ENCODE data around the gene MYO1G. TPM values are rescaled to one million over a fixed set of nuclear protein-coding genes. Genes with fewer than 3 reads are reported as not detected.
"Not testable (repeated sequence)": the region's sequence is repeated elsewhere in the genome, so short reads cannot be mapped to it uniquely, and the experiment has no call there.

The MYO1G gene
- total and polyA plus RNA-seq, 5 donors, result 0.70 to 3.0 (median 2.2) TPM

DNA sequence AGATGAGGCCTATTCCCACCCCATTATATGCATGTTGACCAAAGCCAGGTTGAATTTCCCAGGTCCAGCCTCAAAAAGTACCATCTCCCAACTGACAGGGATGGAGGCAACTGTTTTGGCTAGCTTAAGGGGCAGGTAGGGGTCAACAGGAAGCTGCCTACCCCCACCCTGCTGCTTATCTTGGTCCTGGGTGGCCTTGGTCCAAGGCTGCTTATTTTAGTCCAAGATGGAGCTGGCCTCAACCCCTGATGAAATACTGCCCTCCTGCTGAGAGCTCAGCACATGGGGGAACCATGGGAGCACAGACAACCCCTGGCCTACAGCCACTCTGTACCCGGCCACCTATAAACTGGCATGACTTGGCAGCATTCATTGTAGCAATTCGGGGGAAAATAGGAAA is 23.1 kb downstream of the MYO1G start:
- Histone ChIP-seq H3K27ac (ENCODE audit: low read length) (no peak overlapping the region), H3K9me3 (ENCODE audit: control insufficient read depth, low read length) (no peaks in the 10 kb centered on the region), H3K4me1 (ENCODE audit: control insufficient read depth, insufficient read depth, low read length) (no peaks in the 10 kb centered on the region), H3K4me3 (ENCODE audit: low read length) (no peak overlapping the region), H3K27me3 (ENCODE audit: control insufficient read depth, insufficient read depth) (no peaks in the 10 kb centered on the region)
- intact Hi-C loops (cut with DNase I), result no loop called here
- ATAC-seq (peak in 1 of 2 donors; percentile 53), DNase-seq (no peak)
- 67% methylated on average over 2 of the region's 2 CpGs for whole genome bisulfite sequencing

DNA sequence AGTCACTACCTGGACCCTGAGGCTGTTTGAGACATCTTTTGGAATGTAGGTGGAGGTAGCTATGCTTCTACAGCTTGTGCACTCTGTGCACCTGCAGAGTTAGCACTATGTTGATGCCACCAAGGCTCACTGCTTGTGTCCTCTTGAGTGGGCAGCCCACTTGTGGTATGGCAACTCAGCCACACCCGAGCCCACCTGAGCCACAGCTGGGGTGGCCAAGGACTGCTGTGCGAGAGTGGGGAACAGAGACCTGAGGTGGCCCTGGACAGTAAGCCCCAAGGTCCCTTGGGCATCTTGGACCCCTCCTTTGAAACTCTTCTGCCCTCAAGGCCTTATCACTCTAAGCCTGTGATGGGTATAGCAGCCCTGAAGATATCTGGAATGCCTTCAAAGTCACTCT is 25.7 kb downstream of the MYO1G start:
- peak in 1 of 2 donors; percentile 18 for ATAC-seq
- Histone ChIP-seq H3K27me3 (ENCODE audit: control insufficient read depth, insufficient read depth) (no peaks in the 10 kb centered on the region), H3K27ac (ENCODE audit: low read length) (no peak overlapping the region), H3K4me3 (ENCODE audit: low read length) (no peak overlapping the region), H3K9me3 (ENCODE audit: control insufficient read depth, low read length) (no peaks in the 10 kb centered on the region), H3K4me1 (ENCODE audit: control insufficient read depth, insufficient read depth, low read length) (no peaks in the 10 kb centered on the region)
- intact Hi-C loops (cut with DNase I), result no loop called here
- WGBS, result 95% methylated on average over 2 of the region's 2 CpGs
- DNase-seq, result no peak

GRCh38 chr7:44949303-44949702 is 29.5 kb downstream of the MYO1G start:
- Histone ChIP-seq H3K4me3 (ENCODE audit: low read length) (no peak overlapping the region), H3K27me3 (ENCODE audit: control insufficient read depth, insufficient read depth) (no peaks in the 10 kb centered on the region), H3K4me1 (ENCODE audit: control insufficient read depth, insufficient read depth, low read length) (no peaks in the 10 kb centered on the region), H3K9me3 (ENCODE audit: control insufficient read depth, low read length) (no peaks in the 10 kb centered on the region), H3K27ac (ENCODE audit: low read length) (no peak overlapping the region)
- DNase-seq (no peak), ATAC-seq (no peak)
- intact Hi-C loops (cut with DNase I), result no loop called here
- WGBS, result 75% methylated on average over 2 of the region's 2 CpGs

- H3K4me1 ChIP-seq (ENCODE audit: control insufficient read depth, insufficient read depth, low read length), result no peaks in the 10 kb centered on the region
- intact Hi-C loops (cut with DNase I), result no loop called here
- H3K27ac ChIP-seq (ENCODE audit: low read length), result no peak overlapping the region
- no peak for DNase-seq
- H3K27me3 ChIP-seq (ENCODE audit: control insufficient read depth, insufficient read depth), result no peaks in the 10 kb centered on the region
- no peak overlapping the region for H3K4me3 ChIP-seq (ENCODE audit: low read length)
- no peak for ATAC-seq
- H3K9me3 ChIP-seq (ENCODE audit: control insufficient read depth, low read length), result no peaks in the 10 kb centered on the region
- 41% methylated on average over 1 of the region's 1 CpG for WGBS
Observed at GRCh38 chr7:44945479-44945878, 33.3 kb downstream of the MYO1G start.

DNA sequence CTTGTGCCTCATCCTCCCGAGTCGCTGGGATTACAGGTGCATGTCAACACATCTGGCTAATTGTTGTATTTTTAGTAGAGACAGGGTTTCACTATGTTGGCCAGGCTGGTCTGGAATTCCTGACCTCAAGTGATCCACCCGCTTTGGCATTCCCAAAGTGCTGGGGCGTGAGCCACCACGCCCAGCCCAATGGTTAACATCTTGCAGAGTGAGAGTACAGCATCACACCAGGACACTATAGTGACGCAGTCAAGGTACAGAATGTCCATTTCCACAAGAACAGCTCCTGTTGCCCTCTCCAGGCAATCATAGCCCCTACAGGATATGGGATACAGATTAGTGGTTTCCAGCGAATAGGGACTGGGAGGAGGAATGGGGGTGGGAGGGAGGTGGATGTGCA is 34.0 kb downstream of the MYO1G start:
- 71% methylated on average over 7 of the region's 7 CpGs for WGBS
- ATAC-seq (no peak), DNase-seq (no peak)
- H3K27ac ChIP-seq (ENCODE audit: low read length), result no peak overlapping the region
- no peak overlapping the region for H3K4me3 ChIP-seq (ENCODE audit: low read length)
- intact Hi-C loops (cut with DNase I), result no loop called here
- H3K4me1 ChIP-seq (ENCODE audit: control insufficient read depth, insufficient read depth, low read length), result no peaks in the 10 kb centered on the region
- no peaks in the 10 kb centered on the region for H3K9me3 ChIP-seq (ENCODE audit: control insufficient read depth, low read length)
- no peaks in the 10 kb centered on the region for H3K27me3 ChIP-seq (ENCODE audit: control insufficient read depth, insufficient read depth)

- no peaks in the 10 kb centered on the region for H3K9me3 ChIP-seq (ENCODE audit: control insufficient read depth, low read length)
- intact Hi-C loops (cut with DNase I), result no loop called here
- no peak for DNase-seq
Observed at GRCh38 chr7:44943631-44944030, 35.2 kb downstream of the MYO1G start.

DNA sequence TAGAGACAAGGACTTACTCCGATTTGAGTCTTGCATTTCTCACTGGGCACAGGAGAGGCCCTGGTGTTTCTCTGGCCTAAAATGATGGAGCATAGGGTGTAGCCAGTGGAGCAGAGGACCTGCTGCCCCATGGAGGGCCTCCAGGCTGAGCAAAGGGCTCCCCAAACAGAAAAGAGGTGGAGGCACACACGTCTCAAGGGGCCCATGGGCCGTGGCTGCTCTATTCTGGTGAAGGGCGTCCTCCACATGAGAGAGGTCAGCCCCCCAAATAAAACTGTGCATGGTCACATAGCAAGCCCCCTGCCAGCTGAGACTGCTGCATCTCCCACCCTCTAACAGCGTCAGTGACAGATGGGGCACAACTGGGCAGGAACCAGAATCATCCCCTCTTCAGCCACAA is 41.4 kb downstream of the MYO1G start:
- H3K4me3 ChIP-seq (ENCODE audit: low read length), result no peak overlapping the region
- H3K4me1 ChIP-seq (ENCODE audit: control insufficient read depth, insufficient read depth, low read length), result no peaks in the 10 kb centered on the region
- intact Hi-C loops (cut with DNase I), result no loop called here
- 69% methylated on average over 5 of the region's 5 CpGs for WGBS
- no peaks in the 10 kb centered on the region for H3K9me3 ChIP-seq (ENCODE audit: control insufficient read depth, low read length)
- DNase-seq (no peak), ATAC-seq (no peak)
- no peaks in the 10 kb centered on the region for H3K27me3 ChIP-seq (ENCODE audit: control insufficient read depth, insufficient read depth)
- no peak overlapping the region for H3K27ac ChIP-seq (ENCODE audit: low read length)

More at GRCh38 chr7:44943631-44944030, 35.2 kb downstream of the MYO1G start:
- no peaks in the 10 kb centered on the region for H3K4me1 ChIP-seq (ENCODE audit: control insufficient read depth, insufficient read depth, low read length)
- no peak for ATAC-seq
- no peak overlapping the region for H3K27ac ChIP-seq (ENCODE audit: low read length)
- no peaks in the 10 kb centered on the region for H3K27me3 ChIP-seq (ENCODE audit: control insufficient read depth, insufficient read depth)
- no peak overlapping the region for H3K4me3 ChIP-seq (ENCODE audit: low read length)

DNA sequence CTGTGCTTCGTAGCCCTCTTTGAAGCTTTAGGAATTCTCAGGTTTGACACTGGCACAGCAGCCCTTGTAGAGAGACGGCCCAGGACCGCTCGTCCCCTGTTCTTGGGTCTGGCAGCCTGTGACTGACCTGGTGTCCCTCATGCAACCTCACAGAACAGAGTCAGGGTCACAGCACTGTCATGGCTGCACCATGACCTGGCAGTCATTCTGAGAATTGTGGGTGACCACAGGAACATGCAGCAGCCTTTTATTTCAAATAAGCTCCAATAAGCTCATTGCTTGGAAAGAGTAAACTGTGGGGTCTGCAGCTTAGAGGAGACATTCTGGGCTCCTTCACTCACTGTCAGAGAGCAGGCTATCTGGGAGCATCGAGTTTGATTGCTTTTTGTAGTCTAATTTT is 42.5 kb downstream of the MYO1G start:
- Histone ChIP-seq H3K9me3 (ENCODE audit: control insufficient read depth, low read length) (no peaks in the 10 kb centered on the region), H3K27ac (ENCODE audit: low read length) (no peak overlapping the region), H3K4me3 (ENCODE audit: low read length) (no peak overlapping the region), H3K4me1 (ENCODE audit: control insufficient read depth, insufficient read depth, low read length) (no peaks in the 10 kb centered on the region), H3K27me3 (ENCODE audit: control insufficient read depth, insufficient read depth) (no peaks in the 10 kb centered on the region)
- WGBS, result 75% methylated on average over 5 of the region's 5 CpGs
- DNase-seq (no peak), ATAC-seq (no peak)
- intact Hi-C loops (cut with DNase I), result no loop called here

GRCh38 chr7:44935583-44935982 is 43.2 kb downstream of the MYO1G start:
- no peak overlapping the region for H3K27ac ChIP-seq (ENCODE audit: low read length)
- WGBS, result 80% methylated on average over 4 of the region's 4 CpGs

GRCh38 chr7:44935016-44935415 is 43.8 kb downstream of the MYO1G start:
- intact Hi-C loops (cut with DNase I), result no loop called here
- no peak for ATAC-seq
- Histone ChIP-seq H3K27me3 (ENCODE audit: control insufficient read depth, insufficient read depth) (no peaks in the 10 kb centered on the region), H3K4me3 (ENCODE audit: low read length) (no peak overlapping the region), H3K4me1 (ENCODE audit: control insufficient read depth, insufficient read depth, low read length) (no peaks in the 10 kb centered on the region), H3K9me3 (ENCODE audit: control insufficient read depth, low read length) (no peaks in the 10 kb centered on the region), H3K27ac (ENCODE audit: low read length) (no peak overlapping the region)
- DNase-seq, result no peak
- 15% methylated on average over 1 of the region's 1 CpG for WGBS

More at GRCh38 chr7:44935583-44935982, 43.2 kb downstream of the MYO1G start:
- Histone ChIP-seq H3K27me3 (ENCODE audit: control insufficient read depth, insufficient read depth) (no peaks in the 10 kb centered on the region), H3K4me3 (ENCODE audit: low read length) (no peak overlapping the region), H3K9me3 (ENCODE audit: control insufficient read depth, low read length) (no peaks in the 10 kb centered on the region), H3K4me1 (ENCODE audit: control insufficient read depth, insufficient read depth, low read length) (no peaks in the 10 kb centered on the region)
- intact Hi-C loops (cut with DNase I), result no loop called here
- no peak for DNase-seq
- ATAC-seq, result no peak

DNA sequence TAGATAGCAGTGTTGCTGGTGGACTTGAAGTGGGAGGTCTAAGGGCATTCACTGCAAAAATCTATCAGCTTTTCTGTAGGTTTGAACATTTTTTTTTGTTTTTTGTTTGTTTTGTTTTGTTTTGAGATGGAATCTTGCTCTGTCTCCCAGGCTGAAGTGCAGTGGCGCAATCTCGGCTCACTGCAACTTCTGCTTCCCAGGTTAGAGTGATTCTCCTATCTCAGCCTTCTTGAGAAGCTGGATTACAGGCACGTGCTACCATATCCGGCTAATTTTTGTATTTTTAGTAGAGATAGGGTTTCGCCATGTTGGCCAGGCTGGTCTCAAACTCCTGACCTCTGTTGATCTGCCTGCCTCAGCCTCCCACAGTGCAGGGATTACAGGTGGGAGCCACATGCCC is 44.3 kb downstream of the MYO1G start:
- DNase-seq; H3K4me1 ChIP-seq (ENCODE audit: control insufficient read depth, insufficient read depth, low read length); ATAC-seq; intact Hi-C loops (cut with DNase I); H3K9me3 ChIP-seq (ENCODE audit: control insufficient read depth, low read length); H3K27ac ChIP-seq (ENCODE audit: low read length); H3K27me3 ChIP-seq (ENCODE audit: control insufficient read depth, insufficient read depth); H3K4me3 ChIP-seq (ENCODE audit: low read length): not testable (repeated sequence)
- WGBS, result 61% methylated on average over 5 of the region's 5 CpGs

DNA sequence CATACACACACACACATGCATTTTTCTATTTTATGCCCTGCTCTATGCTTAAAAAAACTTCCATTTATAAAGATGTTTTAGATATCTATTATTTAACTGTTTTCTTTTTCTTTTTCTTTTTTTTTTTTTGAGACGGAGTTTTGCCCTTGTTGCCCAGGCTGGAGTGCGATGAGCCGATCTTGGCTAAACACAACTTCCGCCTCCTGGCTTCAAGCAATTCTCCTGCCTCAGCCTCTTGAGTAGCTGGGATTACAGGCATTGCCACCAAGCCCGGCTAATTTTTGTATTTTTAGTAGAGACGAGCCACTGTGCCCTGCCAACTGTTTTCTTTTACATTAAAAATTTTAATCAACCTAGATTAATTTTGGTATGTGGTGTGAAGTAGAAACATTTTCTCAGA is 47.9 kb downstream of the MYO1G start:
- ATAC-seq, result no peak
- no peak overlapping the region for H3K4me3 ChIP-seq (ENCODE audit: low read length)
- intact Hi-C loops (cut with DNase I), result no loop called here
- H3K9me3 ChIP-seq (ENCODE audit: control insufficient read depth, low read length), result no peaks in the 10 kb centered on the region
- DNase-seq, result no peak
- WGBS, result 92% methylated on average over 6 of the region's 6 CpGs
- no peaks in the 10 kb centered on the region for H3K27me3 ChIP-seq (ENCODE audit: control insufficient read depth, insufficient read depth)
- H3K27ac ChIP-seq (ENCODE audit: low read length), result no peak overlapping the region
- no peaks in the 10 kb centered on the region for H3K4me1 ChIP-seq (ENCODE audit: control insufficient read depth, insufficient read depth, low read length)
